GM21390 (cell line): ENCODE measurements around the gene MELK.
"Not testable (repeated sequence)": the region's sequence is repeated elsewhere in the genome, so short reads cannot be mapped to it uniquely, and the experiment has no call there.

Source experiments
- ATAC-seq: cut with Tn5 transposase; IDR thresholded peaks from one replicate; pipeline ENCODE4 v1.9.1; 2021; ENCODE audit not compliant: unreplicated experiment

MELK gene

DNA sequence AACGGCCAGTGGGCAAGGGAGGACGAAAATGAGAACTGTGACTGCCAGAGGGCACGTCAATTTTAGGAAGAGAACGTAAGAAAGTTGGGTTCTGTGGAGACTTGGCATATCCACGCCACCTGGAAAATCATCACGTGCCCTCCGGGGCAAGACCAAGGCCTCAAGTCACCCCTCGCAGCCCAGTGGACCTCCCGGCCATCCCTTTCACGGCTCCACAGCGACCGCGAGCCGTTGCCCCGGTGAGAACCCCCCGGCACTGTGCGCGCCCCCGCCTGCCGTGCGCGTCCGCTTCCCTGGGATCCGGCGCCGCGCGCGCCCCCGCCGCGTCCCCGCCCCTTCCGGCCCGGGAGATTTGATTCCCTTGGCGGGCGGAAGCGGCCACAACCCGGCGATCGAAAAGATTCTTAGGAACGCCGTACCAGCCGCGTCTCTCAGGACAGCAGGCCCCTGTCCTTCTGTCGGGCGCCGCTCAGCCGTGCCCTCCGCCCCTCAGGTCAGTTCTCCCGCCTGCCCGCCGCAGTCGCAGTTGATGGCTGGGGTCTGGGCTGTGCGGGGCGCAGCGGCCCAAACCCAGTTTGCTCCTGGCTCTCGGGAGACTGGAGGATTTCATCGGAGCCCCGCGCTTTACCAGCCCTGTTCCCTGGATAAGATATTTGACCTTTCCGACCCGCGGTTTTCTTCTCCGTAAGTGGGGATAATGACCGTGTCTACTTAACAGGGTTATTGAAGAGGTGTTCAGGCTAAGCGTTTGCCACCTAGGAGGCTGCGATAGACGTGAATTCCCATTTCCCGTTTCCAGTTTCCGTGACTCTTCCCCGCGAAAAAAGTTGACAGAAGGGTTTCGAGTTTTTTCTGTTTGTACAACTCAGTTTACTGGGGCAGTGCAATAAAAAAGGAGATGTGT, at the start of gene MELK:
Gene MELK (plus strand): TSS at position 381 of the 904 bp plus-strand sequence. CDS start 8,787 bp downstream, outside the sequence.
- peak; percentile 81 for ATAC-seq

- ATAC-seq: no peak
Observed at GRCh38 chr9:36530224-36530623, 42.5 kb upstream of the MELK start.

DNA sequence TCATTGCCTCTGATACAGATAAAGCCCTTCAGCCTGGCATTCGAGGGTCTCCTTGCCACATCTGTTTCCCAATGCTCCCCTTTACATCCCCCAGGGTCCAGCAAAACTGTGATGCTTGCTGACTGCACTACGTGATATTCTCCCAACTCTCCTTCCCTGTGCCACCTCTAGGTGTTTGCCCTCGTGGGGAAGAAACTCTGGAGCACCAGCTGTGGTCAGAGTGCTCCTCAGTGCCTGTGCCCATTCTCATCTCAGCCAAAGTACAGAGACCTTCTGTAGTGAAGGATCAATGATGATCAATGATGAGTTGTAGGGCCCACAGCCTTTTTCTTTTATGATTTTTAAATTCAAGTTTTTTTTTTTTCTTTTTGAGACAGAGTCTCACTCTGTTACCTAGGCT, 40.3 kb upstream of the MELK start:
- no peak for ATAC-seq

DNA sequence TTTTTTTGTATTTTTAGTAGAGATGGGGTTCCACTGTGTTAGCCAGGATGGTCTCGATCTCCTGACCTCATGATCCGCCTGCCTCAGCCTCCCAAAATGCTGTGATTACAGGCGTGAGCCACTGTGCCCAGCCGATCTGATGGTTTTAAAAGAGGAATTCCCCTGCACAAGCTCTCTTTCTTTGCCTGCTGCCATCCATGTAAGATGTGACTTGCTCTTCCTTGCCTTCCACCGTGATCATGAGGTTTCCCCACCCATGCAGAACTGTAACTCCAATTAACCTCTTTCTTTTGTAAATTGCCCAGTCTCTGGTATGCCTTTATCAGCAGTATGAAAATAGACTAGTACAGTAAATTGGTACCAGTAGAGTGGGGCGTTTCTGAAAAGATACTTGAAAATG, 39.0 kb upstream of the MELK start:
- not testable (repeated sequence) for ATAC-seq

GRCh38 chr9:36535107-36535506, 37.6 kb upstream of the MELK start:
- ATAC-seq: no peak

DNA sequence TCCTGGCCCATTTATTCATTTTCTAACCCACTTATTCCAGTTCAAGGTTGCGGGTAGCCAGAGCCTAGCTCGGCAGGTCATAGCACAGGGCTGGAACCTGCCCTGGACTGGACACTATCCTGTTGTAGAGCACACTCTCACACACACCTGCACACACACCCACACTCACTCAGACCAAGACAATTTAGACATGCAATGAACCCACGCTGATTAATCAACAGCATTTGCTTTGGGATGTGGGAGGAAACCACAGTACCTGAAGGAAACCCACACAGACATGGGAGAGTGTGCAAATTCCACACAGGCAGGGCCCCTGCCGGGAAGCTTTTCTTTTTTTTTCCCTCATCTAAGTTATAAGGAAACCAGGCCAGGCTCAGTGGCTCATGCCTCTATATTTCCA, 34.8 kb upstream of the MELK start:
- ATAC-seq: no peak

DNA sequence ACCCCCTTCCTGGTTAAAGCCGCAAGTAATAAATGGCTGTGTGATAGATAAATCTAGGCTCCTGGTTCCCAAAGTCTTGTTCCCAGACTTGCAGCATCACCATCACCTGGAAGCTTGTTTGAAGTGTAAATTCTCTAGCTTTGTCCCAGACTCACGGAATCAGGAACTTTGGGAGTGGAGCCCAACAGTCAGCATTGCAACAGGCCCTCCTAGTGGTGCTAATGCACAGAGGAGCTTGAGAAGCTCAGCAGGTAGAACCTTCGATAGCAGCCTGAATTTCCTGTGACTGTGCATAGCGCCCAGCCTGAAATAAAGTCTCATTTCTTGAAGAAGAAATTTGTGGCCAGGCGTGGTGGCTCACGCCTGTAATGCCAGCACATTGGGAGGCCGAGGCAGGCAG, 30.3 kb upstream of the MELK start:
- ATAC-seq: no peak

GRCh38 chr9:36543916-36544315, 28.8 kb upstream of the MELK start:
- no peak for ATAC-seq

DNA sequence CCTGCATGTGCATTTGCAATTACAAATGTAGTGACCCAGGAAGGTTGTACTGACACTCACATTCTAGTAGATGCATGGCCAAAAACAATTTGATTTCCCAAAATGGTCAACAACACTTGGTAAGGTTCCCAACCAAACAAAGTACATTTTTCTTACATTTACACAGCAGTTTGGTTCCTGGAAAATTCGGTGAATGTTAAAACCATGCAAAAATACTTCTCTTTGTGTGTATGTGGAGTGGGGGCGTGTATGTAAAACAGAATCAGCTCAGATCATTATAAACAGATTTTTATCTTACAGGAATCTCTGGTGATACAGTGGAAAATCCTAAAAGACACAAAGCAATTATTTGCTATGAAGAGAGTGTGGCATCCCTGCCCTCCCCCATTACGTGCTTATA, 25.1 kb upstream of the MELK start:
- ATAC-seq: no peak

DNA sequence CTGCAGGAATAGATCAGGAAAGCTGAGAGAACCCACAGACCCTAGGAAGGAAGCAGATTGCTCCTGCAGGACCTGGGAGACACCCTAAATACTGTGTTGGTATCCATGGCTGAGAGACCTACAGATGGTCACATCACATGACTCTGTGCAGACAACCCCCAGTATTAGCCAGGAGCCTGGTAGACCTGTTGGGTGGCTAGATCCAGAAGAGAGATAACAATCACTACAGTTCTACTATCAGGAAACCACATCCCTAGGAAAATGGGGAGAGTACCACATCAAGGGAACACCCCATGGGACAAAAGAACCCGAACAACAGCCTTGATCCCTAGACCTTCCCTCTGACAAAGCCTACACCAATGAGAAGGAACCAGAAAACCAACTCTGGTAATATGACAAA, 24.2 kb upstream of the MELK start:
- ATAC-seq: no peak

- no peak for ATAC-seq
Observed at GRCh38 chr9:36550135-36550534, 22.6 kb upstream of the MELK start.

DNA sequence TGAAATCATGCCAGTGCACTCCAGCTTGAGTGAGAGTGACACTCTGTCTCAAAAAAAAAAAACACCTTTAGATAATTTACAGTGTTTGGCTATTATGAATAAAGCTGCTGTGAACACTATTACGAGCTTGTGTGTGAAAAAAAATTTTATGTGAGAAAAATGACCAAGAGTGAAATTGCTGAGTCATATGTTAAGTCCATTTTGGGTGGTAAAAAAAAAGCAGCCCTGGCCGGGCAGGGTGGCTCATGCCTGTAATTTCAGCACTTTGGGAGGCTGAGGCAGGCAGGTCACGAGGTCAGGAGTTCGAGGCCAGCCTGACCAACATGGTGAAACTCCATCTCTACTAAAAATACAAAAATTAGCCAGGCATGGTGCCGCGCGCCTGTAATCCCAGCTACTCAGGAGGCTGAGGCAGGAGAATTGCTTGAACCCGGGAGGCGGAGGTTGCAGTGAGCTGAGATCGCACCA, 22.0 kb upstream of the MELK start:
- not testable (repeated sequence) for ATAC-seq

- ATAC-seq: no peak
Observed at GRCh38 chr9:36551129-36551528, 21.6 kb upstream of the MELK start.

DNA sequence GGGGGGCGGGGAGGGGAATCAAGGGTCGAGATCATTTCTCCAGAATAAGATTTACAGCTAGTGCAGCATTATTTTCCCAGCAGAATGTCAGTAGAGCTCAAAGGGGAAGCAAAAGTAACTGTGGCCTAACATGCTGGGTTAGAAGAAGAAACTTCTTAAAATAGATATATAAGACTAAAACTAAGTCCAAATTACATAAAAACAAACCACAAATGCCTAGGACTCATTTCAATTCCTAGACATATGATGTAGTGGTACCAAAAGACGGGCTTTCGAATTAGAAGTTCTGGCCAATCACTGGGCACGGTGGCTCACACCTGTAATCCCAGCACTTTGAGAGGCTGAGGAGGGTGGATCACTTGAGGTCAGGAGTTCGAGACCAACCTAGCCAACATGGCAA, 20.8 kb upstream of the MELK start:
- ATAC-seq: no peak

DNA sequence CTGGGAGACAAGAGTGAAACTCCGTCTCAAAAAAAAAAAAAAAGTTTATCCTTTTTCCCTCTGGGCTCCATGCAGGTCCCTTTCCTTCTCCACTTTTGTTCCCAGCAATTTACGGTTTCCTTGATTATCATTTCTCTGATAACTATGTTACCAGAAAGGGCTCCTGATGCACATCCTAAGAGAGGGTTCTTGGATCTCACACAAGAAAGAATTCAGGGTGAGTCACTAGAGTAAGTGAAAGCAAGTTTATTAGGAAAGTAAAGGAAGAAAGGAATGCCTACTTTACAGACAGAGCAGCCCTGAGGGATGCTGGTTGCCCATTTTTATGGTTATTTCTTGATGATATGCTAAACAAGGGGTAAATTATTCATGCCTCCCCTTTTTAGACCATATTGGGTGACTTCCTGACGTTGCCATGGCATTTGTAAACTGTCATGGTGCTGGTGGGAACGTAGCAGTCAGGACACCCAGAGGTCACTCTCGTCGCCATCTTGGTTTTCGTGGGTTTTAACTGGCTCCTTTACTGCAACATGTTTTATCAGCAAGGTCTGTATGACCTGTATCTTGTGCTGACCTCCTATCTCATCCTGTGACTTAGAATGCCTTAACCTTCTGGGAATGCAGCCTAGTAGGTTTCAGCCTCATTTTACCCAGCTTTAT, 13.5 kb upstream of the MELK start:
- no peak for ATAC-seq

DNA sequence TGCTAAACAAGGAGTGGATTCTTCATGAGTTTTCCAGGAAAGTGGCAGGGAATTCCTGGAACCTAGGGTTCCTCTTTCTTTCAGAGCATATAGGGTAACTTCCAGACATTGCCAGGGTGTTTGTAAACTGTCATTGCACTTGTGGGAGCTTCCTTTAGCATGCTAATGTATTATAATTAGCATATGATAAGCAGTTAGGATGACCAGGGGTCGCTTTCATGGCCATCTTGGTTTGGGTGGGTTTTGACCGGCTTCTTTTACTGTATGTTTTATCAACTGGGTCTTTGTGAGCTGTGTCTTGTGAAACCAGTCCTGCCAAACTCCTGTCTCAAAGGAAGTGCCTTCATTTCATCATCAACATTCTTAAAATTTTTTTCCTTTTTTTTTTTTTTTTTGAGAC, 11.9 kb upstream of the MELK start:
- ATAC-seq: no peak

DNA sequence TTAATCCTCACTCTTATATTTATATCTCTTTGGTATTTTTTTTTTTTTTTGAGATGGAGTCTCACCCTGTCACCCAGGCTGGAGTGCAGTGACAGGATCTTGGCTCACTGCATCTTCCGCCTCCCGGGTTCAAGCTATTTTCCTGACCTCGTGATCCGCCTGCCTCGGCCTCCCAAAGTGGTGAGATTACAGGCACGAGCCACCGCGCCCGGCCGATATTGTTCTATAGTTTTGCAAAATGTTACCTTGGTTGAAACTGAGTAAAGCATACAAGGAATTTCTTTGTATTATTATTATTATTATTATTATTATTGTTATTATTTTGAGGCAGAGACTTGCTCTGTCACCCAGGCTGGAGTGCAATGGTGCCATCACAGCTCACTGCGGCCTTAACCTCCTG, 9.9 kb upstream of the MELK start:
- ATAC-seq: not testable (repeated sequence)

GRCh38 chr9:36566813-36567221, 5.9 kb upstream of the MELK start:
- no peak for ATAC-seq

GRCh38 chr9:36568681-36569080, 4.0 kb upstream of the MELK start:
- not testable (repeated sequence) for ATAC-seq

DNA sequence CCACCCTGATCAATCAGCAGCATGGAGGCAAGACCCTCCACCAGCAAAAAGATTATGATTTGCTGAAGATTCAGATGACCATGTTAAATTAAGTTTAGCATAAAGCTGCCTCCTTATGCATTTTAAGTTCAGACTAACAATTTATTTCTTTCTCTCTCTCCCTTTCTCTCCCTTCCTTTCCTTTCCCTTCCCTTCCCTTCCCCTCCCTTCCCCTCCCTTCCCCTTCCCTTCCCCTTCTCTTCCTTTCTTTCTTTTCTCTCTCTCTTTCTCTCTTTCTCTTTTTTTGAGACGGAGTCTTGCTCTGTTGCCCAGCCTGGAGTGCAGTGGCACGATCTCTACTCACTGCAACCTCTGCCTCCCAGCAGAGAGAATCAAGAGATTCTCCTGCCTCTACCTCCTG, 1.4 kb upstream of the MELK start:
- ATAC-seq: no peak

DNA sequence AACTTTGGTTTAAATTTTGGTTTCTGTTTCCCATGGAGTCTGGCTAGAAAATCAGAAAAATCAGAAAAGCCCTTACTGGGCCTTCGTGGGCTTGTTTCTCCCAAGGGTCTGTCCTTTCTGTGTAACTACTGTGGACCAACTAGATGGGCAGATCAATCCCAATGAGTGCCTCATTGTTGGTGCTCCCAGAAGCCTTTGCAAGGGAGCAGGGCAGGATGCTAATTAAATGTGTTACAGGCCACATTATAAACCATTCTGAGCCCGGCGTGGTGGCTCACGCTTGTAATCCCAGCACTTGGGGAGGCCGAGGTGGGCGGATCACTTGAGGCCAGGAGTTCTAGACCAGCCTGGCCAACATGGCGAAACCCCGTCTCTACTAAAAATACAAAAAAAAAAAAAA, 1.4 kb downstream of the MELK start:
- not testable (repeated sequence) for ATAC-seq

GRCh38 chr9:36575411-36575882, 2.8 kb downstream of the MELK start:
- ATAC-seq: no peak
